Activated T-cell treated with anti-CD3 and anti-CD28 coated beads, Interleukin-2, amount 50 U/mL, for 4 hours (primary cell): ENCODE data around the gene TMEM203. TPM values are rescaled to one million over a fixed set of nuclear protein-coding genes. Genes with fewer than 3 reads are reported as not detected.

Source experiments
- ATAC-seq, 2 donors: fragments of 200-7000 bp; cut with Tn5 transposase; one replicate each; pipeline ENCODE4 v1.10.0; 2021
- DNase-seq: peaks from one replicate; pipeline ENCODE4 v3.0.0-alpha.2; 2020
- H3K27me3 Mint-ChIP-seq: one replicate; pipeline ENCODE4 v1.8.0; 2021; ENCODE audit warnings: low read depth, mixed read lengths
- H3K36me3 Mint-ChIP-seq: one replicate; pipeline ENCODE4 v1.8.0; 2022; ENCODE audit warnings: mixed read lengths; ENCODE audit not compliant: insufficient read depth
- H3K4me1 Mint-ChIP-seq: one replicate; pipeline ENCODE4 v1.8.0; 2021; ENCODE audit warnings: low read depth, mixed read lengths
- H3K4me3 Mint-ChIP-seq: one replicate; pipeline ENCODE4 v1.8.0; 2021; ENCODE audit warnings: mild to moderate bottlenecking, moderate library complexity, mixed read lengths
- H3K9me3 Mint-ChIP-seq: one replicate; pipeline ENCODE4 v1.8.0; 2021; ENCODE audit warnings: mixed read lengths
- total RNA-seq, 3 donors: library from RNA; stranded (reverse); gene quantifications; one replicate each; pipeline ENCODE4 v1.2.1, GENCODE V29; 2021

Gene TMEM203
- total RNA-seq, 3 donors from 2014 or later: 42.3 to 45.1 (median 44.4) TPM

DNA sequence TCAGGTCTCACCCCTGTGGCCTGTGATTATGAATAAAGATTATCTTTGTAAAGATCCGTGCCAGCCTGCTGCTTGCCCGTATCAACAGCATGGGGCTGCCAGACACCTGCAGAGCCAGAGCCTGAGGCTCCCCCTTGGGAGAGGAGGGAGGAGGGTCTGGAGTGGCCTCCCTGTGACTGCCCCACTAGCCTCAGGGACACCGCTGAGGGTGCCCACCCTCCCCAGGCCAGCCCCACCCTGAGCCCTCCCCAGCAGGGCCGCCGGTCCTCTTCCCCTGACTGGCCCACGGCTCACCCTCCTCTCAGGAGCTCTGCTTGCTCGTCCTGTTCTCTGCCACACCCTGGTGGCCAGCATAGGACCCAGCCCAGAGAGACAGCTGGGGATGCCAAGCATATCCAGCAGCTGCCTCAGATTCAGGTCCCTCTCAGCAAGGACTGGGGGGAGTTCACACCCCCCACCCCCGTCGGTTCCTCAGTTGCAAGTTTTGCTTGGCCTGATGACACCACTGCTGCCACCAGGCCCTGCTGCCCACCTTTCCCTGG is 15.1 kb downstream of the TMEM203 start:
- no peaks in the 10 kb centered on the region for H3K27me3 Mint-ChIP-seq

DNA sequence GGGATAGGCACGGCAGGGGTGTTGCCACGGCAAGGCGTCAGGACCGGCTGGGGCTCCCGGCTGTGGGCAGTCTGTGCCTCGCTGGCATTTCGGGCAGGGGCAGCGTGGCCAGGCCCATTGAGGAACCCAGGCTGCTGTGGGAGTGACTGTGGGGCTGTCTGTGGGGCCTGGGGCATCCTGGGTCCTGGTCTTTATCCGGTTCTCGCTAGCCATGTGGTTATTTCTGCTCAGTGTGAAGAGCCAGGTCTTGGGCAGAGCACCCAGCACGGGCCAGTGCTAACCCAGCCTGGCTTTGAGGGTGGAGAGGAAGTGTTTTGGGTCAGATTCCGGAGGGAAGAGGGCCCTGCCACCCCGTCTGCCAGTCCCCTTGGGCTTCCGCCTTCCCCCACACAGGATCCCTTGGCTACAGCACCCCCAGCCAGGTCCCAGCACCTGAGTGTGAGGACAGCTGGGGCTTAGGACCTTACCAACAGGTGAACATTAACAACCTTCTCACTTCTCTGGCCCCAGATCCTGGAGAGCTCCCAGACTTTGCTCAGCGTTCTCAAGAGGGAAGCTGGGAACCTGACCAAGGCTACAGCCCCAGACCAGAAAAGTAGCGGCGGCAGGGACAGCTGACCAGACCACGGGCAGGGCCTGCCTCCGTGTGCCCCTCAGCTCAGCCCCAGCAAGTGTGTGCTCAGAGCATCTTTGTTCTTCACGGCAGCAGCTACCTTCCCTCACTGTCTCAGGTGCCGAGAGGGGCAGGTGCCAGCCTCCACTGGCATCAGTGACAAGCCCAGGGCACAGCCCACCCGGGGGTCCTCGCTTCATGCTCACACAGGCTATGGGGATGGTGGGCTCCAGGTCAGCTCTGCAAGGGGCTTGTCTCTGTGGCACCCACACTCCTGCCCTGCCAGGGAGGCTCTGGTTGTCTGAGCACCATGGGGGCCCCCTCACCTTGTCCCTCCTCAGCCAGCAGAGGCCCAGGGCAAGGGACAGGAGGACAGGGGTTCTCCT is 15.9 kb downstream of the TMEM203 start:
- Mint-ChIP-seq H3K9me3 (no peaks in the 10 kb centered on the region), H3K4me1 (peaks cover 31% of the 10 kb centered on the region), H3K36me3 (peaks cover 4% of the 10 kb centered on the region), H3K4me3 (peak overlapping the region; percentile 96), H3K27me3 (no peaks in the 10 kb centered on the region)
- no peak for DNase-seq
- no peak for ATAC-seq

More for the DNA sequence above, 15.1 kb downstream of the TMEM203 start:
- DNase-seq: no peak
- Mint-ChIP-seq H3K4me3 (peak overlapping the region; percentile 96), H3K4me1 (peaks cover 31% of the 10 kb centered on the region), H3K9me3 (no peaks in the 10 kb centered on the region), H3K36me3 (peaks cover 4% of the 10 kb centered on the region)
- ATAC-seq: no peak

DNA sequence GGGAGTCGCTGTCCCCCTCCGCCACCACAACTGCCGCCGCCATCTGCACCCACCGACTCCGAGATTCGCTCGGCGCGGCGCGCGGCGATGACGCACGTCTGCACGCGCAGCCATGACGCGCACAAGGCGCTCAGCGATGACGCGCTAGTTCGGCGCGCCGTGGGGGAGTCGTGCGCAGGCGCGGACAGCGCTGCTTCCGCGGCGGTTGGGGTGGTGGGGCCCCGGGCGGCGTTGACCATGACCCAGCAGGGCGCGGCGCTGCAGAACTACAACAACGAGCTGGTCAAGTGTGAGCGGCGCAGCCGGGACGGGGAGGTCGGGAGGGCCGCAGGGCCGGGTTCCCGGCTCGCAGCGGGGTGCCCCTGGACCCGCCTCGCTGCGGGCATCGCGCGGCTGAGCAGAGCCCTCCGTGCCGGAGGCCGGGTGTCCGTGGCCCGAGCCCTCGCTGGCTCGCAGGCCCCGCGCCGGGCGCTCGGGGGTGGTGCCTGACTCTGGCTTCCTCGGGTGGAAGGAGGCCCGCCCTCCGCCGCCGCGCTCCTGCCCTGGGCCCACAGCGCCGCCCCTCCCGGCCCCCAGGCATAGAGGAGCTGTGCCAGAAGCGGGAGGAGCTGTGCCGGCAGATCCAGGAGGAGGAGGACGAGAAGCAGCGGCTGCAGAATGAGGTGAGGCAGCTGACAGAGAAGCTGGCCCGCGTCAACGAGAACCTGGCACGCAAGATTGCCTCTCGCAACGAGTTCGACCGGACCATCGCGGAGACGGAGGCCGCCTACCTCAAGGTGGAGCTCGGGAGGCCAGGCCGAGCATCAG is 16.8 kb downstream of the TMEM203 start, which contains the start of the genes ANAPC2 and SSNA1:
ANAPC2 (minus strand) TSS at position 71 of the 807 bp plus-strand sequence; CDS start at position 43, 28 bp downstream.
SSNA1 (plus strand) TSS at position 187 of the 807 bp plus-strand sequence; CDS start at position 238, 51 bp downstream.
- H3K4me3 Mint-ChIP-seq: peak within 1 kb of the TSS; percentile 96
- peaks cover 5% of the 10 kb centered on the region for H3K36me3 Mint-ChIP-seq
- ATAC-seq (peak; percentile 83), DNase-seq (peak; percentile 92)
- H3K9me3 Mint-ChIP-seq: no peaks in the 10 kb centered on the region
- H3K27me3 Mint-ChIP-seq: no peaks in the 10 kb centered on the region
- H3K4me1 Mint-ChIP-seq: peaks cover 36% of the 10 kb centered on the region

DNA sequence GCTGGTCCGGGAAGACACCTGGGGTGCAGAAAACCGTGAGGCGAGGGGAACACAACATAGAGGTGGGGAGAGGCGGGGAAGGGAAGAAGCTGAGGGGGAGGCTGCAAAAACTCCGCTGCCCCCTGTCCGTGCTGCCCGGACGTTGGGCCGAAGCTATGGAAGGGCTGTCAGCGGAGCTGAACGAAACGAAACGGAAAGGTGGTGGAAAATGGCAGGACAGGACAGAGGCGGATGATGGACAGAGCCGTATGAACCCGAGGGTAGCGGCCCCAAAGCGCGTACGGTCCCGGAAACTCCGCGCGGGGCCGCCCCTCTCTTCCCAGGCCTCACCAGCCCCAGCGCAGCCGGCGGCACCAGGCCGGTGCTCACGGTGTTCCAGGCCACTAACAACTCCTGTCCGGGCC is 17.4 kb downstream of the TMEM203 start:
- peaks cover 12% of the 10 kb centered on the region for H3K36me3 Mint-ChIP-seq
- no peaks in the 10 kb centered on the region for H3K9me3 Mint-ChIP-seq
- no peak for DNase-seq
- H3K4me1 Mint-ChIP-seq: peaks cover 36% of the 10 kb centered on the region
- H3K4me3 Mint-ChIP-seq: peak overlapping the region; percentile 90
- peak; percentile 12 to 16 for ATAC-seq
- no peaks in the 10 kb centered on the region for H3K27me3 Mint-ChIP-seq

DNA sequence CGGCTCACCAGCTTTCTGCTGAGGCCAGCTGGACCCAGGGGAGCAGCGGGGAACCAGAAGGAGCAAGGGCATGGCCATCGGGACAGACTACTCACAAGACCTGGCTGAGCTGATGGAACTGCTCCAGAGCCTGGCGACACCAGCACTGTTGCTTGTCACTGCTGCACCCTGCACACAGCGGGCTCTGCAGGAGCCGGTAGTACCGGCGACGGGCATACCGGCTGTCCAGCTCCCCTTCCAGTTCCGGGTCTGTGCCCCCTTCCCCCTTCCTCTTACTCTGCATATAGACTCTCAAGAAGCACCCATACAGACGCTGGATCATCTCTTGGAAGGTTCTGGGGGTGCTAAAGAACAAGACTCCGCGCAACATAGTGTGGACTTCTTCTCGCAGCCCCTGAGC is 18.1 kb downstream of the TMEM203 start:
- peak overlapping the region; percentile 90 for H3K4me3 Mint-ChIP-seq
- DNase-seq (no peak), ATAC-seq (no peak)
- peaks cover 36% of the 10 kb centered on the region for H3K4me1 Mint-ChIP-seq
- peaks cover 12% of the 10 kb centered on the region for H3K36me3 Mint-ChIP-seq
- no peaks in the 10 kb centered on the region for H3K9me3 Mint-ChIP-seq
- no peaks in the 10 kb centered on the region for H3K27me3 Mint-ChIP-seq

DNA sequence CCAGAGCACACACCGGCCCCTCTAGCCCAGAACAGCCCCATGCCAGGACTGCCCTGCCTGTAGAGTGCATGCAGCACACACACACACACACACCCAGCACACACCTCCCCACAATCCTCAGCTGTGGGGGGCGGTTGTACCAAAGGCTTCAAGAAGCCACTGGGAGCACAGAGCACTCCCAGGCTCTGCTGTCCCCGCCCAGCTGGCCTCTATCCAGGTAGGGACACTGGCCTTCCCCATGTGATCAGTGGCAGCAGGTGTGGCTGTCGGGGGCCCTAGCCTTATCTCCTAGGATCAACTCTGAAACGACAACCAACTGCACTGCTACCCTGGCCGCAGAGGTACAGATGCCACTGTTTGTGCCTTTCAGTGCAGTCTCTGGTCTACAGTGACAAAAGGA is 19.1 kb downstream of the TMEM203 start:
- Mint-ChIP-seq H3K36me3 (peaks cover 16% of the 10 kb centered on the region), H3K4me1 (peaks cover 36% of the 10 kb centered on the region), H3K9me3 (no peaks in the 10 kb centered on the region), H3K27me3 (no peaks in the 10 kb centered on the region), H3K4me3 (peak overlapping the region; percentile 90)
- DNase-seq (no peak), ATAC-seq (no peak)

DNA sequence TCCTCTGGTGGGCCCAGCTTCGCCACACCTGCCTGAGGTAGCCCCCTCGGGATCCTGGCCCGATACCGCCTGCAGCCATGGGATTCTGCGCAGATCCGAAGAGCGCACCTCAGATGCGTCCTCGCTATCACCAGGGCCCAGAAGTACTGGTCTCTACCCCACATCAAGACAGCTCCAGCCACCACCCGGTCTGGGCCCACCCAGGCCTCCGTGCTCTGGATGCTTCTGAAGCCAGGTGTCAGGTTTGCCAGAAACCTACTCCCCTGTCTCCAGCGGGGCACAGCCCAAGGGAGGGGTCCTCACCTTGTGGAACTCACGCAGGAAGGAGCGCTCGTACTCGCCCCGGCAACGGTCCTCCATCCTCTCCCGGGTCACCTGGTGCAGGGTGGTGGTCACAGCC is 19.5 kb downstream of the TMEM203 start:
- ATAC-seq: no peak
- peaks cover 16% of the 10 kb centered on the region for H3K36me3 Mint-ChIP-seq

DNA sequence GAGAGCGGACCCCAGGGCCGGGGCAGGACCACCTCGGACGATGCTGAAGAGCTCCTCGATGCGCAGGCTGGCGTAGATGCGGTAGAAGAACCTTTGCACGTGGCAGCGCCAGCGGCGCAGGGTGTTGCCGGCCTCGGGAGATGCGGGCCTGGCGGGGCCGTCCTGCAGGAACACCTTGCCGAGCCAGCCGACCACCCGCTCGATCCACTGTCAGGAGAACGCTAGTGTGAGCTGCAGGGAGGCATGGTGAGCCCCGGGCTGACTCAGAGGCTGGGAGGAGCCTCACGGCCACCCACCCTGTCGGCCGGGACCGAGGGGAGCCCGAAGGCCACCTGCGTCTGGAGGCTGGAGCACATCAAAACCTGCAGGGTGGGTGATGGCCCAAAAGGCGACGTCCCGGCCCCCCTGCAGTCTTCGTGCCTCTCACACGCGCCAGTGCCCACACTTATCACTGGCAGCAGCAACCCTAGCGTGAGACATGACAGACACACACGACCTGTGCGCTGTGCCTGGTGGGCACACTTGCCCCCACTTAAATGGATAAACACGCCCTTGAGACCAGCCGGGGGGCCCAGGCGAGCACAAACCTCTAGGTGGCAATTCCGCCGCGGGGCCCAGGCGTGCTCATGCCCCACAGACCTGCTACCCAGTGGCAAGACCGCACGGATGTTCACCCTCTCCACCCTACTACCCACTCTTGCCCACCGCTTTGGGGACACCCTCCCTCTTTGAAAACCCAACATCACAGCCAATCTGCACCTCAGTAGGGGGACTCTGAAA is 20.4 kb downstream of the TMEM203 start:
- Mint-ChIP-seq H3K4me1 (peaks cover 31% of the 10 kb centered on the region), H3K27me3 (no peaks in the 10 kb centered on the region), H3K4me3 (no peak overlapping the region), H3K9me3 (no peaks in the 10 kb centered on the region), H3K36me3 (peaks cover 14% of the 10 kb centered on the region)
- ATAC-seq (no peak), DNase-seq (no peak)

More for the DNA sequence above, 19.5 kb downstream of the TMEM203 start:
- no peaks in the 10 kb centered on the region for H3K9me3 Mint-ChIP-seq
- no peaks in the 10 kb centered on the region for H3K27me3 Mint-ChIP-seq
- H3K4me3 Mint-ChIP-seq: peak overlapping the region; percentile 90
- H3K4me1 Mint-ChIP-seq: peaks cover 36% of the 10 kb centered on the region
- no peak for DNase-seq

DNA sequence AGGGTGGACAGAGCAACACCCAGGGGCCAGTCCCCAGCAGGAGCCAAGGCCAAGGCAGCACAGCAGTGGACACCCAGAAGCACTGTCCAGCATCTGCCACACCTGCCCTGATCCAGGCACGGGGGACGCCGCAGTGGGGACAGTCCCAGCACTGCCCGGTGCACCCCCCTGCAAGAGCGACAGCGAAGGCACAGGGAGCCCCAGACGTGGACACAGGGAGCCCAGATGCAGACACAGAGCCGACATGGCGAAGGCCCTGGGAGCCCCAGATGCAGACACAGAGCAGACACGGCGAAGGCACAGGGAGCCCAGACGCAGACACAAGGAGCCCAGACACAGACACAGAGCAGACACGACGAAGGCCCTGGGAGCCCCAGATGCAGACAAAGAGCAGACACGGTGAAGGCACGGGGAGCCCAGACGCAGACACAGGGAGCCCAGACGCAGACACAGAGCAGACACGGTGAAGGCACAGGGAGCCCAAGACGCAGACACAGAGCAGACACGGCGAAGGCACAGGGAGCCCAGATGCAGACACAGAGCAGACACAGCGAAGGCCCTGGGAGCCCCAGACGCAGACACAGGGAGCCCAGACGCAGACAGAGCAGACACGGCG is 21.4 kb downstream of the TMEM203 start:
- peaks cover 14% of the 10 kb centered on the region for H3K36me3 Mint-ChIP-seq
- no peaks in the 10 kb centered on the region for H3K9me3 Mint-ChIP-seq
- H3K27me3 Mint-ChIP-seq: no peaks in the 10 kb centered on the region
- H3K4me3 Mint-ChIP-seq: no peak overlapping the region
- H3K4me1 Mint-ChIP-seq: peaks cover 24% of the 10 kb centered on the region
- ATAC-seq (no peak), DNase-seq (no peak)

DNA sequence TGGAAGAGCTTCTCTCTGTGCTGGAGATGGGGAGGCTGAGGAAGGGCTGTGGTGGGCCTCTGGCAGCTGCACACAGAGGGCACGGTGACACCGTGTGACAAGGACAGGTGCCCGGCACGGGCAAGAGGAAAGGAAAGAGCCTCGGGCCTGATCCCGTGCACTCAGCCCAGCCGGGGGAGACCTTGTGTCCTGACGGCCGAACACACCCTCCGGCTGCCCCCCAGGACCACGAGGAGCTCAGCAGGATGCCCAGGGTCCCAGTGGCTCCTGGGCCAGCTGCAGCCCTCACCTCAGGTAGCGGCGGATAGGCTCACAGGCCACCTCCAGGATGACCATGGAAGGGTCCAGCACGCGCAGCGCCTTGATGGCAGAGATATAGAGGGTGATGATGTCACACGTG is 22.6 kb downstream of the TMEM203 start:
- H3K4me3 Mint-ChIP-seq: no peak overlapping the region
- H3K27me3 Mint-ChIP-seq: no peaks in the 10 kb centered on the region
- no peak for ATAC-seq
- DNase-seq: no peak
- peaks cover 13% of the 10 kb centered on the region for H3K36me3 Mint-ChIP-seq
- H3K4me1 Mint-ChIP-seq: peaks cover 20% of the 10 kb centered on the region
- no peaks in the 10 kb centered on the region for H3K9me3 Mint-ChIP-seq

DNA sequence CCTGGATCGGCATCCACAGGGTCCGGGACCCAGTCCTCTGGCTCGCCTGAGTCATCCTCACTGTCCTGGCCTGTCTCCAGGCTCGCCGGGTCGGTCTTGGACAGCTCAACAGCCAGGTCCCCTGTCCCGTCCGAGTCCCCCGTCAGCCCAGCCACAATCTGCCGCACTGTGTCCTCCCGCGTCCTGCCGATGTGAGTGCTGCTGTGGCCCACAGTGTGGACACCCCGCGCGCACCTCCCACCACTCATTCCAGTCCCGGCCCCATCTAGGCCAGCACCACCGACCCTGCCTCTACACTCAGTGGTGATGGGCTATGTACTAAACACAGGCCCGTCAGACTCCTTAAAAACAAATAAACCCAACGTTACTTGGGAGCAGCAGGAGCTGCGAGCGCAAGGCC is 23.8 kb downstream of the TMEM203 start:
- H3K9me3 Mint-ChIP-seq: no peaks in the 10 kb centered on the region
- H3K4me1 Mint-ChIP-seq: peaks cover 11% of the 10 kb centered on the region
- no peak overlapping the region for H3K4me3 Mint-ChIP-seq
- no peaks in the 10 kb centered on the region for H3K27me3 Mint-ChIP-seq
- DNase-seq: no peak
- peaks cover 15% of the 10 kb centered on the region for H3K36me3 Mint-ChIP-seq
- ATAC-seq: no peak

DNA sequence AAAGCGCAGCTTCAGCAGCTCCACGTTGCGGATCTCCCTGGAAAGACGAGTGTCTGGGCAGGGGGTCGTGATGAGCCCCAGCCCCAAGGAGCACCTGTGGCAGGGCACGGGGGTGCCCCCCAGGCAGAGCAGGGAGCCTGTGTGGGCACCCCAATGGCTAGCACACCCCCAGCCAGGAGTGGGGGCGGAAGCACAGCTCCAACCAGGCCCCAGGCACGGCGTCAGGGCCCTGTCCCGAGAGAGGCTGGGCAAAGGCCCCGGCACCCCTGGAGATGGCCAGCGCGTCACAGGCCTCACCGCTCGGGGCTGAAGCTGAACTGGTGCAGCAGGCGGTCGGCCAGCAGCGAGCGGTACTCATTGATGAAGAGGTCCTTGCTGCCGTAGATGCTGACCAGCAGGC is 25.0 kb downstream of the TMEM203 start:
- H3K27me3 Mint-ChIP-seq: no peaks in the 10 kb centered on the region
- H3K9me3 Mint-ChIP-seq: no peaks in the 10 kb centered on the region
- H3K4me1 Mint-ChIP-seq: peaks cover 5% of the 10 kb centered on the region
- ATAC-seq (no peak), DNase-seq (no peak)
- no peak overlapping the region for H3K4me3 Mint-ChIP-seq
- H3K36me3 Mint-ChIP-seq: peaks cover 15% of the 10 kb centered on the region

DNA sequence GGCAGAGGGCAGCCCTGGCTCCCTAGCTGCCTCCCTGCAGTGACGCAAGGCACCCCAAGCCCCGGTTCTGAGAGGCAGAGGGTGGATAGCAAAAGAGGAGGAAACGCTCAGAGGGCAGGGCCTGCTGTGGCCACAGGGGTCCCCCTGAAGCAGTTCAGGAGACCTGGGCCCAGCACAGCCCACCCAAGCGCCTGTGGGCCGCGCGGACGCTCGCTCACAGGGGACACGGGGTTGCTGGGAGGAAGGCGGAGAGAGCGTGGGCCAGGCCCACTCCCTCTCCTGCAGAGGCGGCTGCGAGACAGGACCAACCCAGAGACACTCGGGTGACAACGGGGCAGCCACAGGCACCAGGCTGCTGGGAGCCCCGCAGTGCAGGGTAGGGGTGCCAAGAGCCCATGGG is 25.7 kb downstream of the TMEM203 start:
- peaks cover 15% of the 10 kb centered on the region for H3K36me3 Mint-ChIP-seq
- no peaks in the 10 kb centered on the region for H3K27me3 Mint-ChIP-seq
- no peak overlapping the region for H3K4me3 Mint-ChIP-seq
- no peak for DNase-seq
- no peaks in the 10 kb centered on the region for H3K9me3 Mint-ChIP-seq
- no peak for ATAC-seq
- H3K4me1 Mint-ChIP-seq: peaks cover 5% of the 10 kb centered on the region
